ENCODE measurements around the gene DHRS3.
"Not testable (repeated sequence)": the region's sequence is repeated elsewhere in the genome, so short reads cannot be mapped to it uniquely, and the experiment has no call there.

DHRS3 gene

DNA sequence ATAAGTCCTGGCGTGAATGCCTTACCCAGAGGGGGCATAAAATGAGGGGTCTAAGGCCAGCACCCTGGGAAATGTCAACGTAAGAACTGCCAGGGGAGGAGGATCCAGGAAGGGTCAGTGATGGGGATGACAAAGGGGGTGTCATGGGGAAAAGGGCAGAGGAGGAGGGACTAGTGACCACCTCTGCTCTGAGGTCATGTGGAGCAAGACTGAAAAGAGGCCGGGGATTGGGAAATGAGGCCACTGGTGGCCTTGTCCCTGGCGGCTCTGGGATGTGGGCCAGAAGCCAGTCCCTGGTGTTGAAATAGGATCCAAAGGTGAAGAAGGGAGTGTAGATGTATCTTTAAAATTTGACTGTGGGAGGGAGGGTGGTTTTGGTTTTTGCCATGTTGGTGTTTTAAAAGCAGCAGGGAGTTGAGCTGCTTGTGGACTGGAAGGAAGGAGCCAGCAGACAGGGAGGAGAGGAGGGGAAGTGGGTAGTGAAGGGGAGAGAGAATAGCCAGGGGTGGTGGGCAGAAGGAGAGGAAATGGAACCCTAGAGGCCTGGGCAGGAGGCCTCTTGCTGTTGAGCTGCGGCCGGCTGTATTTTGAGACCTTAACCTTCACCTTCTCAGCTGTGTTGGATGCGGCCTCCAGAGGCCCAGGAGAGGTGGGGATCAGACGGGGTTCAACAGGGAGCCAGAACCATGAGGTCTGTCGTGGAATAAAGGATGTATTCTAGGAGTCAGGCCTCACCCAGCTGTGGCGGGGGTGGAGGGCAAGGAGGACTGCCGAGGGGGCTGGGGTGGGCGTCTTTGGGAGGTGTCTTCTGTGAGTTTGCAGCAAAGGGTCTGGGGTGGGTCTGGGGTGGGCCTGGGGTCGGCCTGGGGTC is 92.5 kb downstream of the DHRS3 start:
- ChIA-PET POLR2A (ENCODE audit: low non-redundant PET) (no interaction called here), CTCF (no interaction called here)
- TF ChIP-seq, protein P1, sequence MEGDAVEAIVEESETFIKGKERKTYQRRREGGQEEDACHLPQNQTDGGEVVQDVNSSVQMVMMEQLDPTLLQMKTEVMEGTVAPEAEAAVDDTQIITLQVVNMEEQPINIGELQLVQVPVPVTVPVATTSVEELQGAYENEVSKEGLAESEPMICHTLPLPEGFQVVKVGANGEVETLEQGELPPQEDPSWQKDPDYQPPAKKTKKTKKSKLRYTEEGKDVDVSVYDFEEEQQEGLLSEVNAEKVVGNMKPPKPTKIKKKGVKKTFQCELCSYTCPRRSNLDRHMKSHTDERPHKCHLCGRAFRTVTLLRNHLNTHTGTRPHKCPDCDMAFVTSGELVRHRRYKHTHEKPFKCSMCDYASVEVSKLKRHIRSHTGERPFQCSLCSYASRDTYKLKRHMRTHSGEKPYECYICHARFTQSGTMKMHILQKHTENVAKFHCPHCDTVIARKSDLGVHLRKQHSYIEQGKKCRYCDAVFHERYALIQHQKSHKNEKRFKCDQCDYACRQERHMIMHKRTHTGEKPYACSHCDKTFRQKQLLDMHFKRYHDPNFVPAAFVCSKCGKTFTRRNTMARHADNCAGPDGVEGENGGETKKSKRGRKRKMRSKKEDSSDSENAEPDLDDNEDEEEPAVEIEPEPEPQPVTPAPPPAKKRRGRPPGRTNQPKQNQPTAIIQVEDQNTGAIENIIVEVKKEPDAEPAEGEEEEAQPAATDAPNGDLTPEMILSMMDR (conservative IDR thresholded peaks at IDR 0.05; ENCODE audit: low read depth): no peak
- no peak for DNase-seq (ENCODE audit: low spot score)
- no peak overlapping the region for H3K27ac ChIP-seq

GRCh38 chr1:12524266-12524665 is 93.7 kb downstream of the DHRS3 start:
- POLR2A ChIA-PET (ENCODE audit: low non-redundant PET): no interaction called here
- TF ChIP-seq, protein P1 (conservative IDR thresholded peaks at IDR 0.05; ENCODE audit: low read depth): no peak
- no peak overlapping the region for H3K27ac ChIP-seq
- no peak for DNase-seq (ENCODE audit: low spot score)
- CTCF ChIA-PET: interaction anchor here (0.7 kb wide), 1 partner anchor 28 kb away, joined by 3 read pairs; no protein-coding TSS in a partner anchor

DNA sequence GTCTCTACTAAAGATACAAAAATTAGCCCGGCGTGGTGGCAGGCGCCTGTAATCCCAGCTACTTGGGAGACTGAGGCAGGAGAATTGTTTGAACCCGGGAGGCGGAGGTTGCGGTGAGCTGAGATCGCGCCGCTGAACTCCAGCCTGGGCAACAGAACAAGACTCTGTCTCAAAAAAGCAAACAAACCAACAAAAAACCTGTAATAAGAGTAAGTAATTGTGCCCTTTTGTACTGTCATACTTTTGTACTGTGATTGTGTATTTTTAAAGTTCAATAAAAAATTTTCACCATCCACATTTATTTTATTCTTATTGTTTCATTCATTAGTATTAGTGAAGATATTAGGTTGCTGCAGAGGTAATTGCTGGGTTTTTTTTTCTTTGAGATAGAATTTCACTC is 95.2 kb downstream of the DHRS3 start:
- DNase-seq (ENCODE audit: low spot score); CTCF ChIA-PET; H3K27ac ChIP-seq; POLR2A ChIA-PET (ENCODE audit: low non-redundant PET): not testable (repeated sequence)

- H3K27ac ChIP-seq: no peak overlapping the region
- ChIA-PET POLR2A (ENCODE audit: low non-redundant PET) (no interaction called here), CTCF (no interaction called here)
- no peak for DNase-seq (ENCODE audit: low spot score)
- TF ChIP-seq, protein P1 (conservative IDR thresholded peaks at IDR 0.05; ENCODE audit: low read depth): no peak
These were observed 96.9 kb downstream of the DHRS3 start for GRCh38 chr1:12521096-12521495.

DNA sequence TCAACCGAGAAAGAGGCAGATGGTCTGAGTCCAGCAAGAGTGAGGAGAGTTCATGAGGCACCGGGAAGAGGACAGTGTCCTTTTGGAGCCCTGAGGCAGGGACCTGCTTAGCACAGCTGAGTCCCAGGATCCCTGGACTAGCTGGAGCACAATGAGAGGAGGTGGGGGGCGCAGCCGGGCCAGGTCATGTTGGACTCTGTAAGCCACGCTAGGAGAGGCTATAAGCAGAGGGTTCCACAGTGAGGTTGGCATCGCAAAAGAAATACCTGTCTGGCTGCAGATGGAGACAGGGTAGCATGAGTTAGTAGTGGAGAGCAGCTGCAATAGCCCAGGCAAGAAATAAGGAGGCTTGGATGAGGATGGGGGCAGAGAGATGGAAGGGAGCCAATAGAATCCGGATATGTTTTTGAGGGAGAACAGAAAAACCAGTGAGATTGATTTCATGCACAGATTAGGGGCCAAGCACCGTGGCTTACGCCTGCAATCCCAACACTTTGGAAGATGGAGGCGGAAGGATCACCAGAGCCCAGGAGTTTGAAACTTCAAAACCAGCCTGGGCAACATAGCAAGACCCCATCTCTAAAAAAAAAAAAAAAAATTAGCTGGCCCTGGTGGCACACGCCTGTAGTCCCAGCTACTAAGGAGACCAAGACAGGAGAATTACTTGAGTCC is 98.2 kb downstream of the DHRS3 start:
- TF ChIP-seq, protein P1 (conservative IDR thresholded peaks at IDR 0.05; ENCODE audit: low read depth): no peak
- CTCF ChIA-PET: interaction anchor here (0.7 kb wide), 2 partner anchors 17 to 22 kb away, joined by 3 read pairs; no protein-coding TSS in a partner anchor
- DNase-seq (ENCODE audit: low spot score): no peak
- no peak overlapping the region for H3K27ac ChIP-seq
- POLR2A ChIA-PET (ENCODE audit: low non-redundant PET): no interaction called here

- no peak overlapping the region for H3K27ac ChIP-seq
- ChIA-PET POLR2A (ENCODE audit: low non-redundant PET) (no interaction called here), CTCF (no interaction called here)
- DNase-seq (ENCODE audit: low spot score): no peak
- TF ChIP-seq, protein P1 (conservative IDR thresholded peaks at IDR 0.05; ENCODE audit: low read depth): no peak
These were observed 98.9 kb downstream of the DHRS3 start for GRCh38 chr1:12518931-12519692.

All from RWPE1 (cell line).